Measurements from ENCODE around the gene DHX8.

DNA sequence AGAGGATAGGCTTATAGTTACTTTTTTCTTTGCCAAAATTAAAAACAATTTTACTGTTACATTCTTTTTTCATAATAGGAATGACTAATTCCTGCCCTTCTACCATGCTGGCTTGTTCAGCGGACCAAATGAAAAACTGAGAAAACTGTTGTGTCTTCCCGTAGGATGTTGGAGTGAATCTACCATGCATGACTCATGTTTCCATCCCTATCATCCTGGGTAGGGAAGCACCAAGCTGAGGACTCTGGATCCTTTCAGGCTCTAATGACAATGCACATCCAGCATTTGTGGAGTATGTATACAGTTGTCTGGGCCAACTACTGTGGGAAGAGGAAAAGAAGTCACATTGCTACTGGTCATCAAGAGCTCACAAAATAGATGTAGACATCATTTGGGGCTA is 41.1 kb upstream of the DHX8 start:
- TF ChIP-seq EZH2 (IDR thresholded peaks at IDR 0.05; ENCODE audit: insufficient read depth, poor library complexity, severe bottlenecking) (no peak), EZH2phosphoT487 (IDR thresholded peaks at IDR 0.05; ENCODE audit: insufficient read depth, low read depth) (no peak)
